GM18520 (cell line): Measurements from ENCODE around the gene DNER.

Experiments
- ATAC-seq: cut with Tn5 transposase; IDR thresholded peaks from one replicate; pipeline ENCODE4 v1.9.1; 2021; ENCODE audit not compliant: unreplicated experiment

DNER gene

GRCh38 chr2:229572507-229573271 lies 141.7 kb downstream of the DNER start:
- no peak for ATAC-seq

- ATAC-seq, result no peak
Observed at GRCh38 chr2:229571243-229571642, 143.1 kb downstream of the DNER start.

GRCh38 chr2:229566370-229566769 lies 148.0 kb downstream of the DNER start:
- no peak for ATAC-seq

- no peak for ATAC-seq
Observed at GRCh38 chr2:229564300-229564907, 150.0 kb downstream of the DNER start.

- no peak for ATAC-seq
Observed at GRCh38 chr2:229563388-229563787, 151.0 kb downstream of the DNER start.

GRCh38 chr2:229562472-229563127 lies 151.8 kb downstream of the DNER start:
- no peak for ATAC-seq

- ATAC-seq, result no peak
Observed at GRCh38 chr2:229559986-229560385, 154.4 kb downstream of the DNER start.

- no peak for ATAC-seq
Observed at GRCh38 chr2:229553091-229553490, 161.3 kb downstream of the DNER start.

GRCh38 chr2:229543176-229543873 lies 171.0 kb downstream of the DNER start:
- no peak for ATAC-seq

GRCh38 chr2:229539628-229540027 lies 174.7 kb downstream of the DNER start:
- ATAC-seq, result no peak

- no peak for ATAC-seq
Observed at GRCh38 chr2:229531594-229531993, 182.8 kb downstream of the DNER start.

- ATAC-seq, result no peak
Observed at GRCh38 chr2:229530434-229530833, 183.9 kb downstream of the DNER start.

- ATAC-seq, result no peak
Observed at GRCh38 chr2:229528846-229529245, 185.5 kb downstream of the DNER start.

- ATAC-seq, result no peak
Observed at GRCh38 chr2:229526951-229527350, 187.4 kb downstream of the DNER start.

GRCh38 chr2:229524799-229525198 lies 189.6 kb downstream of the DNER start:
- no peak for ATAC-seq

- ATAC-seq, result no peak
Observed at GRCh38 chr2:229523663-229524062, 190.7 kb downstream of the DNER start.

- ATAC-seq, result no peak
Observed at GRCh38 chr2:229521576-229521975, 192.8 kb downstream of the DNER start.

GRCh38 chr2:229520691-229521096 lies 193.7 kb downstream of the DNER start:
- no peak for ATAC-seq

- ATAC-seq, result no peak
Observed at GRCh38 chr2:229519655-229520430, 194.5 kb downstream of the DNER start.

- ATAC-seq, result no peak
Observed at GRCh38 chr2:229514273-229514895, 200.0 kb downstream of the DNER start.
